Right ventricle myocardium inferior (tissue), 1 donor: ENCODE results near the gene PPOX. TPM values are rescaled to one million over a fixed set of nuclear protein-coding genes. Genes with fewer than 3 reads are reported as not detected.
A peak's percentile ranks its signal among the peaks of the same experiment; 100 is the strongest.

Experiments
- ATAC-seq: fragments of 200-7000 bp; cut with Tn5 transposase; one replicate; pipeline ENCODE4 v1.9.1; 2020; ENCODE audit warnings: mild to moderate bottlenecking, moderate library complexity
- DNase-seq: peaks from one replicate; pipeline ENCODE4 v3.0.0; 2021; ENCODE audit errors: missing footprints
- intact Hi-C: fragments of 100-400 bp; cut with DNase I; formaldehyde crosslinking; loops from one replicate; pipeline ENCODE4 v1.11.0; 2022
- total RNA-seq: library from RNA; stranded (reverse); fragmentation: NEBNext Ultra II Directional; extraction: Animal tissue kit (Norgen Biotek cat#: 25700); gene quantifications from one replicate; pipeline ENCODE4 v1.2.1, GENCODE V29; 2021
- donor health status: DM: no; HTN: yes; CAD: no; lungs with severe emphysema.

Gene PPOX
- total RNA-seq, 1 donor from 2014 or later, result 13.5 TPM

- DNase-seq (peak; percentile 87), ATAC-seq (peak; percentile 44)
- intact Hi-C loops, result loop anchor here (2.0 to 5.0 kb wide), 2 partner anchors 15 to 172 kb away; no protein-coding TSS in a partner anchor
These were observed 43.7 kb downstream of the PPOX start for GRCh38 chr1:161209790-161210409.

GRCh38 chr1:161214369-161214768 lies 48.1 kb downstream of the PPOX start:
- DNase-seq, result no peak
- intact Hi-C loops, result no loop called here
- ATAC-seq, result no peak

GRCh38 chr1:161215076-161215475 lies 48.9 kb downstream of the PPOX start, which contains the start of gene FCER1G:
Gene FCER1G, plus strand, starts transcription at chr1:161215295. Its CDS starts 27 bp downstream, at chr1:161215322.
- intact Hi-C loops, result no loop called here
- peak; percentile 91 for DNase-seq
- ATAC-seq, result peak; percentile 66

GRCh38 chr1:161216945-161217712 lies 50.9 kb downstream of the PPOX start:
- peak; percentile 44 for ATAC-seq

GRCh38 chr1:161217831-161218230 lies 51.6 kb downstream of the PPOX start:
- DNase-seq, result no peak
- intact Hi-C loops, result no loop called here
- peak; percentile 2 for ATAC-seq

More at GRCh38 chr1:161216945-161217712, 50.9 kb downstream of the PPOX start:
- intact Hi-C loops, result no loop called here
- no peak for DNase-seq

GRCh38 chr1:161218301-161219077 lies 52.3 kb downstream of the PPOX start:
- intact Hi-C loops, result no loop called here
- ATAC-seq (no peak), DNase-seq (no peak)

GRCh38 chr1:161219078-161219892 lies 53.1 kb downstream of the PPOX start:
- DNase-seq, result no peak
- intact Hi-C loops, result no loop called here
- no peak for ATAC-seq

- DNase-seq (no peak), ATAC-seq (no peak)
- intact Hi-C loops, result no loop called here
These were observed 53.8 kb downstream of the PPOX start for GRCh38 chr1:161220002-161220401.

Other genes with a start within 250 kb of the PPOX start
- gene ITLN2, start 211.6 kb upstream of the PPOX start, total RNA-seq, result not detected
- gene F11R, start 145.3 kb upstream of the PPOX start, total RNA-seq, result 9.8 TPM
- 10.5 TPM for gene TSTD1, start 127.5 kb upstream of the PPOX start, total RNA-seq
- 33.7 TPM for gene USF1, start 120.4 kb upstream of the PPOX start, total RNA-seq
- gene ARHGAP30, start 96.5 kb upstream of the PPOX start, total RNA-seq, result 3.7 TPM
- gene NECTIN4, start 76.9 kb upstream of the PPOX start, total RNA-seq, result not detected
- gene KLHDC9, start 68.1 kb upstream of the PPOX start, total RNA-seq, result 6.5 TPM
- gene PFDN2, start 48.4 kb upstream of the PPOX start, total RNA-seq, result 62.8 TPM
- 36.5 TPM for gene NIT1, start 48.3 kb upstream of the PPOX start, total RNA-seq
- gene DEDD, start 33.8 kb upstream of the PPOX start, total RNA-seq, result 29.2 TPM
- gene UFC1, start 12.4 kb upstream of the PPOX start, total RNA-seq, result 82.8 TPM
- 19.5 TPM for gene USP21, start 6.9 kb upstream of the PPOX start, total RNA-seq
- 20.9 TPM for gene B4GALT3, start 11.1 kb downstream of the PPOX start, total RNA-seq
- gene ADAMTS4, start 32.6 kb downstream of the PPOX start, total RNA-seq, result 13.0 TPM
- 334 TPM for gene NDUFS2, start 35.9 kb downstream of the PPOX start, total RNA-seq
- 38.3 TPM for gene FCER1G, start 48.9 kb downstream of the PPOX start, total RNA-seq
- gene APOA2, start 57.2 kb downstream of the PPOX start, total RNA-seq, result not detected
- 39.1 TPM for gene TOMM40L, start 59.6 kb downstream of the PPOX start, total RNA-seq
- gene NR1I3, start 71.8 kb downstream of the PPOX start, total RNA-seq, result not detected
- 0.60 TPM for gene PCP4L1, start 92.3 kb downstream of the PPOX start, total RNA-seq
- 4.4 TPM for gene MPZ, start 143.5 kb downstream of the PPOX start, total RNA-seq
- gene SDHC, start 148.0 kb downstream of the PPOX start, total RNA-seq, result 407 TPM
- not detected for gene CFAP126, start 201.4 kb downstream of the PPOX start, total RNA-seq